K562 (cell line): Measurements from ENCODE around the gene TM4SF4. TPM values are rescaled to one million over a fixed set of nuclear protein-coding genes. Genes with fewer than 3 reads are reported as not detected.

Experiments
- BACH1 ChIP-seq: fragments of 200-800 bp; sonication (Bioruptor generic); IDR thresholded peaks from 2 replicates; pipeline ENCODE4 v1.6.1; 2016; ENCODE audit warnings: missing genetic modification characterization, missing compliant biosample characterization
- FOXM1 ChIP-seq, 2 experiments: fragments of 450-650 bp in 1 of 2; sonication (generic) in 1 of 2; formaldehyde crosslinking in 1 of 2; IDR thresholded peaks; 2 replicates each; pipeline versions ENCODE4 v1.6.1 to v1.9.0; 2017 to 2022; ENCODE audit warnings: low read depth in 2 of 2, mild to moderate bottlenecking in 2 of 2, missing genetic modification reagents in 1 of 2, moderate library complexity in 1 of 2
- HDAC8 ChIP-seq: fragments of 450-650 bp; IDR thresholded peaks from 2 replicates; pipeline ENCODE4 v1.6.1; 2016; ENCODE audit warnings: mild to moderate bottlenecking, missing genetic modification characterization, moderate library complexity, missing compliant biosample characterization
- HLTF ChIP-seq: fragments of 450-650 bp; IDR thresholded peaks from 2 replicates; pipeline ENCODE4 v1.6.1; 2016
- KHSRP ChIP-seq: fragments of 450-650 bp; IDR thresholded peaks from 2 replicates; pipeline ENCODE4 v1.6.1; 2017
- KLF6 ChIP-seq: fragments of 250-450 bp; sonication (Bioruptor Pico); IDR thresholded peaks from 2 replicates; pipeline ENCODE4 v1.4.0; 2020; ENCODE audit warnings: mild to moderate bottlenecking, moderate library complexity, borderline replicate concordance
- NCOA1 ChIP-seq: fragments of 450-650 bp; IDR thresholded peaks from 2 replicates; pipeline ENCODE4 v1.6.1; 2016; ENCODE audit warnings: low read depth
- SMARCA4 ChIP-seq: fragments of 450-650 bp; IDR thresholded peaks from 2 replicates; pipeline ENCODE4 v1.6.1; 2016
- SREBF2 ChIP-seq: sonication (generic); formaldehyde crosslinking; IDR thresholded peaks from 2 replicates; pipeline ENCODE4 v1.4.0; 2020; ENCODE audit warnings: mild to moderate bottlenecking, missing genetic modification reagents
- TAF9B ChIP-seq: fragments of 450-650 bp; IDR thresholded peaks from 2 replicates; pipeline ENCODE4 v1.6.1; 2018; ENCODE audit warnings: mild to moderate bottlenecking; ENCODE audit not compliant: partially characterized antibody
- ZNF174 ChIP-seq: fragments of 250-450 bp; sonication (Bioruptor Pico); IDR thresholded peaks from 2 replicates; pipeline ENCODE4 v1.4.0; 2020; ENCODE audit warnings: mild to moderate bottlenecking
- ZNF175 ChIP-seq: fragments of 200-800 bp; sonication (Bioruptor generic); IDR thresholded peaks from 2 replicates; pipeline ENCODE4 v1.6.1; 2016; ENCODE audit warnings: low read depth, mild to moderate bottlenecking, missing genetic modification characterization, missing compliant biosample characterization
- ZNF41 ChIP-seq: fragments of 250-450 bp; sonication (Bioruptor Pico); conservative IDR thresholded peaks from 2 replicates; pipeline ENCODE4 v1.4.0; 2020; ENCODE audit warnings: mild to moderate bottlenecking
- ZNF696 ChIP-seq: fragments of 250-450 bp; sonication (Bioruptor Pico); conservative IDR thresholded peaks from 2 replicates; pipeline ENCODE4 v1.4.0; 2020; ENCODE audit warnings: mild to moderate bottlenecking, moderate library complexity
- polyA plus RNA-seq, 8 experiments: library from polyadenylated mRNA; depleted of rRNA in 4 of 8; stranded (reverse) in 5 of 8; unstranded in 3 of 8; fragments of >200 nt; fragmentation: Nextera tagmentation in 2 of 8; fragmentation: Illumina TruSeq in 1 of 8; extraction: Ambion mirVana in 2 of 8; extraction: Trizol in 1 of 8; gene quantifications; 2 replicates each; pipeline versions ENCODE4 v1.2.1 to v1.2.3, GENCODE V29; 2011 to 2014; ENCODE audit warnings: inconsistent platforms in 1 of 8, missing spikeins in 1 of 8
- total RNA-seq, 7 experiments: library from RNA; depleted of rRNA in 6 of 7; stranded (reverse); fragments of >200 nt in 6 of 7; fragmentation: Illumina TruSeq in 2 of 7; extraction: Trizol in 2 of 7; gene quantifications; 2 replicates each; pipeline versions ENCODE4 v1.2.1 to v1.2.3, GENCODE V29; 2011 to 2021; ENCODE audit warnings: low replicate concordance in 1 of 7
- TF ChIP-seq, protein P1 (sequence below): fragments of 450-650 bp; conservative IDR thresholded peaks from 2 replicates; pipeline ENCODE4 v1.6.1; 2016; ENCODE audit warnings: missing genetic modification characterization, low read depth, mild to moderate bottlenecking, missing compliant biosample characterization, moderate library complexity
- TF ChIP-seq, protein P2 (sequence below), 3 experiments: IDR thresholded peaks in 2 of 3; conservative IDR thresholded peaks in 1 of 3; 2 replicates each; pipeline ENCODE4 v1.5.1; 2011 to 2012; ENCODE audit warnings: low read length in 3 of 3, mild to moderate bottlenecking in 3 of 3, control low read depth in 2 of 3, improper control_type of control experiment in 1 of 3, inconsistent platforms in 1 of 3, low read depth in 1 of 3, mixed read lengths in 1 of 3, moderate library complexity in 1 of 3; ENCODE audit not compliant: insufficient read depth in 2 of 3
- TF ChIP-seq, protein P3 (sequence below): fragments of 200-800 bp; sonication (Bioruptor generic); IDR thresholded peaks from 2 replicates; pipeline ENCODE4 v1.6.1; 2017; ENCODE audit warnings: missing genetic modification characterization, missing compliant biosample characterization
- TF ChIP-seq, protein P4 (sequence below): fragments of 450-650 bp; IDR thresholded peaks from 2 replicates; pipeline ENCODE4 v1.6.1; 2014; ENCODE audit warnings: low read depth, mild to moderate bottlenecking, moderate library complexity, borderline replicate concordance
- TF ChIP-seq, protein P5 (sequence below): sonication (generic); formaldehyde crosslinking; IDR thresholded peaks from 2 replicates; pipeline ENCODE4 v1.9.0; 2022; ENCODE audit warnings: mild to moderate bottlenecking, missing genetic modification reagents

The TM4SF4 gene
- total and polyA plus RNA-seq, 9 of the 15 experiments (the other 6 are each of a cell fraction or from before 2014, with no cell fraction given) = 0.31 TPM; not detected in 8

DNA sequence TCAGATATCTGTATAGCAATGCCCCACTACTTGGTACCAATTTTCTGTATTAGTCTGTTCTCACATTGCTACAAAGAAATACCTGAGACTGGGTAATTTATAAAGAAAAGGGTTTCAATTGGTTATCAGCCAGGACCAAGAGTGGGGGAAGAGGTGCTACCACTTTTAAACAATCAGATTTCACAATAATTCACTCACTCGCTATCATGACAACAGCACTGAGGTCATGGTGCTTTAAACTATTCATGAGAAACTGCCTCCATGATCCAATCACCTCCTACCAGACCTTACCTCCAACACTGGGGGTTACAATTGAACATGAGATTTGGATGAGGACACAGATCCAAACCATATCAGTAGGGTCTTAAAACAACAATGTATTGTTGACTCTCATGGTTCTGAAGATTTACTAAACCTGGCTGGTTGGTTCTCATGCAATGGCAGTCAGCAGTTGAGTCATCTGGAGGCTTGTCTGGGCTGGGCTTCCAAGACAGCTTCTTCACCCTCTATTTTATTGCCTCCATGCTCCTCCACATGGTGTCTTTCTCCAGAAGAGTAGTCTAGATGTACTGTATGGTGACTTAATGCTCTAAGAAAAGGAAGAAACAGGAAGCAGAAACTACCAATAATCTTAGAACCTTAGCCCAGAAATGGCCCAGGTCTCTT, 21.2 kb upstream of the TM4SF4 start (continued):
- TF ChIP-seq BACH1 (tag) (no peak), ZNF174 (CRISPR knock-in tag) (no peak), KLF6 (no peak), ZNF696 (CRISPR knock-in tag) (no peak), SMARCA4 (no peak), HDAC8 (tag) (no peak), TAF9B (no peak), FOXM1 (IDR thresholded peaks at IDR 0.05; ENCODE audit: low read depth) (no peak), FOXM1 (CRISPR knock-in tag; IDR thresholded peaks at IDR 0.05; ENCODE audit: low read depth) (no peak), SREBF2 (no peak), KHSRP (no peak), ZNF175 (CRISPR knock-in tag) (no peak), HLTF (no peak), NCOA1 (no peak), ZNF41 (no peak)
- TF ChIP-seq, protein P1, sequence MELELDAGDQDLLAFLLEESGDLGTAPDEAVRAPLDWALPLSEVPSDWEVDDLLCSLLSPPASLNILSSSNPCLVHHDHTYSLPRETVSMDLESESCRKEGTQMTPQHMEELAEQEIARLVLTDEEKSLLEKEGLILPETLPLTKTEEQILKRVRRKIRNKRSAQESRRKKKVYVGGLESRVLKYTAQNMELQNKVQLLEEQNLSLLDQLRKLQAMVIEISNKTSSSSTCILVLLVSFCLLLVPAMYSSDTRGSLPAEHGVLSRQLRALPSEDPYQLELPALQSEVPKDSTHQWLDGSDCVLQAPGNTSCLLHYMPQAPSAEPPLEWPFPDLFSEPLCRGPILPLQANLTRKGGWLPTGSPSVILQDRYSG = no peak
- TF ChIP-seq, protein P2, sequence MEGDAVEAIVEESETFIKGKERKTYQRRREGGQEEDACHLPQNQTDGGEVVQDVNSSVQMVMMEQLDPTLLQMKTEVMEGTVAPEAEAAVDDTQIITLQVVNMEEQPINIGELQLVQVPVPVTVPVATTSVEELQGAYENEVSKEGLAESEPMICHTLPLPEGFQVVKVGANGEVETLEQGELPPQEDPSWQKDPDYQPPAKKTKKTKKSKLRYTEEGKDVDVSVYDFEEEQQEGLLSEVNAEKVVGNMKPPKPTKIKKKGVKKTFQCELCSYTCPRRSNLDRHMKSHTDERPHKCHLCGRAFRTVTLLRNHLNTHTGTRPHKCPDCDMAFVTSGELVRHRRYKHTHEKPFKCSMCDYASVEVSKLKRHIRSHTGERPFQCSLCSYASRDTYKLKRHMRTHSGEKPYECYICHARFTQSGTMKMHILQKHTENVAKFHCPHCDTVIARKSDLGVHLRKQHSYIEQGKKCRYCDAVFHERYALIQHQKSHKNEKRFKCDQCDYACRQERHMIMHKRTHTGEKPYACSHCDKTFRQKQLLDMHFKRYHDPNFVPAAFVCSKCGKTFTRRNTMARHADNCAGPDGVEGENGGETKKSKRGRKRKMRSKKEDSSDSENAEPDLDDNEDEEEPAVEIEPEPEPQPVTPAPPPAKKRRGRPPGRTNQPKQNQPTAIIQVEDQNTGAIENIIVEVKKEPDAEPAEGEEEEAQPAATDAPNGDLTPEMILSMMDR (IDR thresholded peaks at IDR 0.05 in 2 of 3, conservative IDR thresholded peaks at IDR 0.05 in 1 of 3; ENCODE audit: insufficient read depth in 2 of 3, low read depth in 1 of 3, low read length in 3 of 3) = no peak
- TF ChIP-seq, protein P3, sequence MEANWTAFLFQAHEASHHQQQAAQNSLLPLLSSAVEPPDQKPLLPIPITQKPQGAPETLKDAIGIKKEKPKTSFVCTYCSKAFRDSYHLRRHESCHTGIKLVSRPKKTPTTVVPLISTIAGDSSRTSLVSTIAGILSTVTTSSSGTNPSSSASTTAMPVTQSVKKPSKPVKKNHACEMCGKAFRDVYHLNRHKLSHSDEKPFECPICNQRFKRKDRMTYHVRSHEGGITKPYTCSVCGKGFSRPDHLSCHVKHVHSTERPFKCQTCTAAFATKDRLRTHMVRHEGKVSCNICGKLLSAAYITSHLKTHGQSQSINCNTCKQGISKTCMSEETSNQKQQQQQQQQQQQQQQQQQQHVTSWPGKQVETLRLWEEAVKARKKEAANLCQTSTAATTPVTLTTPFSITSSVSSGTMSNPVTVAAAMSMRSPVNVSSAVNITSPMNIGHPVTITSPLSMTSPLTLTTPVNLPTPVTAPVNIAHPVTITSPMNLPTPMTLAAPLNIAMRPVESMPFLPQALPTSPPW (CRISPR knock-in tag) = no peak
- TF ChIP-seq, protein P4, sequence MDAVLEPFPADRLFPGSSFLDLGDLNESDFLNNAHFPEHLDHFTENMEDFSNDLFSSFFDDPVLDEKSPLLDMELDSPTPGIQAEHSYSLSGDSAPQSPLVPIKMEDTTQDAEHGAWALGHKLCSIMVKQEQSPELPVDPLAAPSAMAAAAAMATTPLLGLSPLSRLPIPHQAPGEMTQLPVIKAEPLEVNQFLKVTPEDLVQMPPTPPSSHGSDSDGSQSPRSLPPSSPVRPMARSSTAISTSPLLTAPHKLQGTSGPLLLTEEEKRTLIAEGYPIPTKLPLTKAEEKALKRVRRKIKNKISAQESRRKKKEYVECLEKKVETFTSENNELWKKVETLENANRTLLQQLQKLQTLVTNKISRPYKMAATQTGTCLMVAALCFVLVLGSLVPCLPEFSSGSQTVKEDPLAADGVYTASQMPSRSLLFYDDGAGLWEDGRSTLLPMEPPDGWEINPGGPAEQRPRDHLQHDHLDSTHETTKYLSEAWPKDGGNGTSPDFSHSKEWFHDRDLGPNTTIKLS = no peak
- TF ChIP-seq, protein P5, sequence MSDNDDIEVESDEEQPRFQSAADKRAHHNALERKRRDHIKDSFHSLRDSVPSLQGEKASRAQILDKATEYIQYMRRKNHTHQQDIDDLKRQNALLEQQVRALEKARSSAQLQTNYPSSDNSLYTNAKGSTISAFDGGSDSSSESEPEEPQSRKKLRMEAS = no peak
- TF ChIP-seq, all 486 proteins: peak for 0
